Heart left ventricle (tissue), 13 donors: ENCODE measurements around the gene CENPM.

ENCODE experiments used
- POLR2A ChIP-seq, 2 donors: fragments of 450-650 bp; IDR thresholded peaks; one replicate each; pipeline ENCODE4 v1.6.1; 2017; ENCODE audit warnings: antibody characterized with exemption in 2 of 2, mild to moderate bottlenecking in 2 of 2, moderate library complexity in 2 of 2
- TF ChIP-seq, protein P1 (sequence below), 12 donors: fragments of 200-600 bp; sonication (generic) in 4 of 12; IDR thresholded peaks; one replicate each; pipeline versions ENCODE4 v1.5.0 to v1.8.0; 2018 to 2022; ENCODE audit warnings: antibody characterized with exemption in 12 of 12, mild to moderate bottlenecking in 5 of 12
- donor health status: ischemic (EF 13 %, LVEDD 7.1; RV severe dilation, severe dysfunction).
- donor health status: DM: no; HTN: yes; CAD: no.
- donor health status: DM: no; HTN: no; CAD: no.
- donor health status: ischemic (EF 25% LVEDD 6.9; RV normal size, moderate dysfunction).
- donor health status: ischemic (EF 25% LVEDD 5.7; RV mildly dilated, moderate dysfunction).
- donor health status: ischemic (EF 35%, LVEDD 5.7; RV mildly dilated, moderate dysfunction).
- donor health status: nonischemic (EF 11% LVEDD 7.7; RV severe dilation, severe dysfunction).
- donor health status: DM: yes; HTN: yes; CAD: no.
- donor health status: PGD.
- donor health status: ischemic (EF 29% LVEDD 5.4; RV normal size, mild dysfunction).
- donor health status: nonischemic (EF 23%, LVEDD 6.1; RV moderate dilation, normal function).

DNA sequence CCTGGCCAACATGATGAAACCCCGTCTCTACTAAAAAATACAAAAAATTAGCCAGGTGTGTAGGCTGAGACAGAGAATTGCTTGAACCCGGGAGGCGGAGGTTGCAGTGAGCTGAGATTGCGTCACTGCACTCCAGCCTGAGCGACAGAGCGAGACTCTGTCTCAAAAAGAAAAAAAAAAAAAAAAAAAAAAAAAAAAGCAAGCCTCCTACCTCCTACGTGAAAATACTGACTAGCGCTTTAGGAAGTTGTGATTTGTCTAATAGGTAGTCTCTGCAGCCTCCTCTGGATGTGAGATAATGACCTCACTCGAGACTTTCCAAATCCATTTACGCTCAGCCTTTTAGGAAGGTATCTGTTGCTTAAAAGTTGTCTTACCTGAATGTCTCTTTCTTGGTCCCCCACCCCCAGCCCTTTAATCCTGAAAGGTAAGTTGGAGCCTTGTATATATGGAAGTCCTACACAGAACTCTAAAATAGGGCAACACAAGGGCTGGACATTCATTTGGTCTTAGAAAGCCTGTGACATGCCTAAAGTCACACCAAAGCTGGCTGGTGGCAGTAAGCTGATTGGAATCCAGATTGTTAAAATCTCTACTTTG is 27.8 kb upstream of the CENPM start:
- TF ChIP-seq, protein P1, sequence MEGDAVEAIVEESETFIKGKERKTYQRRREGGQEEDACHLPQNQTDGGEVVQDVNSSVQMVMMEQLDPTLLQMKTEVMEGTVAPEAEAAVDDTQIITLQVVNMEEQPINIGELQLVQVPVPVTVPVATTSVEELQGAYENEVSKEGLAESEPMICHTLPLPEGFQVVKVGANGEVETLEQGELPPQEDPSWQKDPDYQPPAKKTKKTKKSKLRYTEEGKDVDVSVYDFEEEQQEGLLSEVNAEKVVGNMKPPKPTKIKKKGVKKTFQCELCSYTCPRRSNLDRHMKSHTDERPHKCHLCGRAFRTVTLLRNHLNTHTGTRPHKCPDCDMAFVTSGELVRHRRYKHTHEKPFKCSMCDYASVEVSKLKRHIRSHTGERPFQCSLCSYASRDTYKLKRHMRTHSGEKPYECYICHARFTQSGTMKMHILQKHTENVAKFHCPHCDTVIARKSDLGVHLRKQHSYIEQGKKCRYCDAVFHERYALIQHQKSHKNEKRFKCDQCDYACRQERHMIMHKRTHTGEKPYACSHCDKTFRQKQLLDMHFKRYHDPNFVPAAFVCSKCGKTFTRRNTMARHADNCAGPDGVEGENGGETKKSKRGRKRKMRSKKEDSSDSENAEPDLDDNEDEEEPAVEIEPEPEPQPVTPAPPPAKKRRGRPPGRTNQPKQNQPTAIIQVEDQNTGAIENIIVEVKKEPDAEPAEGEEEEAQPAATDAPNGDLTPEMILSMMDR (IDR thresholded peaks at IDR 0.05): no peak
- no peak for TF ChIP-seq POLR2A (IDR thresholded peaks at IDR 0.05)
